Activated CD8-positive, alpha-beta memory T cell treated with anti-CD3 and anti-CD28 coated beads, Interleukin-2, amount 50 U/mL, for 4 hours (primary cell): ENCODE results near the gene NPW.

Experiments
- DNase-seq: peaks from one replicate; pipeline ENCODE4 v3.0.0-alpha.2; 2020

The NPW gene

GRCh38 chr16:2037115-2037514, 17.5 kb downstream of the NPW start:
- DNase-seq: no peak

- no peak for DNase-seq
Measured at GRCh38 chr16:2037647-2038381, 18.2 kb downstream of the NPW start.

- no peak for DNase-seq
Measured at GRCh38 chr16:2038382-2039231, 19.0 kb downstream of the NPW start.

- no peak for DNase-seq
Measured at GRCh38 chr16:2039274-2040031, 19.9 kb downstream of the NPW start.

- no peak for DNase-seq
Measured at GRCh38 chr16:2040041-2040786, 20.6 kb downstream of the NPW start.

- no peak for DNase-seq
Measured at GRCh38 chr16:2040787-2041522, 21.4 kb downstream of the NPW start.

GRCh38 chr16:2042171-2042985, 22.8 kb downstream of the NPW start:
- DNase-seq: no peak

GRCh38 chr16:2042986-2043666, 23.5 kb downstream of the NPW start:
- no peak for DNase-seq

- DNase-seq: no peak
Measured at GRCh38 chr16:2043667-2044451, 24.3 kb downstream of the NPW start.

GRCh38 chr16:2044541-2044940, 25.0 kb downstream of the NPW start:
- no peak for DNase-seq

GRCh38 chr16:2045965-2046892, 26.6 kb downstream of the NPW start:
- no peak for DNase-seq

GRCh38 chr16:2046893-2047329, 27.3 kb downstream of the NPW start:
- no peak for DNase-seq

- peak; percentile 94 for DNase-seq
Measured at GRCh38 chr16:2047330-2048115, 27.9 kb downstream of the NPW start, which contains the start of the genes NTHL1 and TSC2. Gene NTHL1 (minus strand): TSS chr16:2047834. CDS start chr16:2047823, 11 bp downstream. Gene TSC2 (plus strand): TSS chr16:2047985. CDS start chr16:2048616, 631 bp downstream.

GRCh38 chr16:2048116-2048543, 28.5 kb downstream of the NPW start:
- DNase-seq: no peak

- no peak for DNase-seq
Measured at GRCh38 chr16:2053211-2053610, 33.6 kb downstream of the NPW start.

- DNase-seq: no peak
Measured at GRCh38 chr16:2053897-2054296, 34.3 kb downstream of the NPW start.

- no peak for DNase-seq
Measured at GRCh38 chr16:2054543-2055245, 35.1 kb downstream of the NPW start.
